GM06990 (cell line): ENCODE measurements around the gene EHF.
"Not testable (repeated sequence)": the region's sequence is repeated elsewhere in the genome, so short reads cannot be mapped to it uniquely, and the experiment has no call there.

Experiments
- DNase-seq: peaks from one replicate; pipeline ENCODE4 v3.0.0-alpha.2; 2011; ENCODE audit not compliant: insufficient read length; ENCODE audit errors: extremely low read depth
- H3K27me3 ChIP-seq: replicated peaks from 2 replicates; pipeline ENCODE4 v1.6.0; 2011; ENCODE audit warnings: low read length; ENCODE audit not compliant: control insufficient read depth, insufficient read depth
- H3K36me3 ChIP-seq: 2 replicates; pipeline ENCODE4 v1.5.1; 2011; ENCODE audit warnings: low read length; ENCODE audit not compliant: control insufficient read depth, insufficient read depth
- H3K4me3 ChIP-seq: replicated peaks from 2 replicates; pipeline ENCODE4 v1.5.1; 2011; ENCODE audit warnings: low read depth, mild to moderate bottlenecking, control low read depth, low read length
- CTCF ChIP-seq: IDR thresholded peaks from 2 replicates; pipeline ENCODE4 v1.5.1; 2011; ENCODE audit warnings: low read length, control low read depth, mild to moderate bottlenecking, inconsistent platforms; ENCODE audit not compliant: insufficient read depth, poor library complexity, severe bottlenecking

The EHF gene

GRCh38 chr11:34588023-34588422 lies 32.9 kb upstream of the EHF start:
- no peak for DNase-seq
- H3K36me3 ChIP-seq: no peaks in the 10 kb centered on the region
- TF ChIP-seq CTCF: no peak
- no peaks in the 10 kb centered on the region; the same call in 1 of the 2 replicates for H3K27me3 ChIP-seq
- H3K4me3 ChIP-seq: no peak overlapping the region

GRCh38 chr11:34588701-34589100 lies 32.2 kb upstream of the EHF start:
- TF ChIP-seq CTCF: no peak
- no peak overlapping the region for H3K4me3 ChIP-seq
- no peak for DNase-seq
- no peaks in the 10 kb centered on the region; the same call in 1 of the 2 replicates for H3K27me3 ChIP-seq
- no peaks in the 10 kb centered on the region for H3K36me3 ChIP-seq

GRCh38 chr11:34589177-34589576 lies 31.7 kb upstream of the EHF start:
- not testable (repeated sequence) for H3K36me3 ChIP-seq, DNase-seq, H3K27me3 ChIP-seq, H3K4me3 ChIP-seq

GRCh38 chr11:34593085-34593484 lies 27.8 kb upstream of the EHF start:
- TF ChIP-seq CTCF: no peak
- Histone ChIP-seq H3K27me3 (no peaks in the 10 kb centered on the region; the same call in 1 of the 2 replicates), H3K4me3 (no peak overlapping the region), H3K36me3 (no peaks in the 10 kb centered on the region)
- DNase-seq: no peak

- no peak for TF ChIP-seq CTCF
- no peak overlapping the region for H3K4me3 ChIP-seq
- no peak for DNase-seq
- no peaks in the 10 kb centered on the region; the same call in 1 of the 2 replicates for H3K27me3 ChIP-seq
- no peaks in the 10 kb centered on the region for H3K36me3 ChIP-seq
Observed at GRCh38 chr11:34594603-34595002, 26.3 kb upstream of the EHF start.

- no peak for TF ChIP-seq CTCF
Observed at GRCh38 chr11:34595391-34595790, 25.5 kb upstream of the EHF start.

More at GRCh38 chr11:34595391-34595790, 25.5 kb upstream of the EHF start:
- Histone ChIP-seq H3K36me3 (no peaks in the 10 kb centered on the region), H3K4me3 (no peak overlapping the region), H3K27me3 (no peaks in the 10 kb centered on the region; the same call in 1 of the 2 replicates)
- no peak for DNase-seq
